Measurements from ENCODE around the gene N4BP2. TPM values are rescaled to one million over a fixed set of nuclear protein-coding genes. Genes with fewer than 3 reads are reported as not detected.
"Not testable (repeated sequence)": the region's sequence is repeated elsewhere in the genome, so short reads cannot be mapped to it uniquely, and the experiment has no call there.

Gene N4BP2
- total RNA-seq, 6 experiments from 2014 or later, result 1.0 to 2.1 (median 1.9) TPM

GRCh38 chr4:40143926-40144508, 87.4 kb downstream of the N4BP2 start:
- TF ChIP-seq, protein P1, sequence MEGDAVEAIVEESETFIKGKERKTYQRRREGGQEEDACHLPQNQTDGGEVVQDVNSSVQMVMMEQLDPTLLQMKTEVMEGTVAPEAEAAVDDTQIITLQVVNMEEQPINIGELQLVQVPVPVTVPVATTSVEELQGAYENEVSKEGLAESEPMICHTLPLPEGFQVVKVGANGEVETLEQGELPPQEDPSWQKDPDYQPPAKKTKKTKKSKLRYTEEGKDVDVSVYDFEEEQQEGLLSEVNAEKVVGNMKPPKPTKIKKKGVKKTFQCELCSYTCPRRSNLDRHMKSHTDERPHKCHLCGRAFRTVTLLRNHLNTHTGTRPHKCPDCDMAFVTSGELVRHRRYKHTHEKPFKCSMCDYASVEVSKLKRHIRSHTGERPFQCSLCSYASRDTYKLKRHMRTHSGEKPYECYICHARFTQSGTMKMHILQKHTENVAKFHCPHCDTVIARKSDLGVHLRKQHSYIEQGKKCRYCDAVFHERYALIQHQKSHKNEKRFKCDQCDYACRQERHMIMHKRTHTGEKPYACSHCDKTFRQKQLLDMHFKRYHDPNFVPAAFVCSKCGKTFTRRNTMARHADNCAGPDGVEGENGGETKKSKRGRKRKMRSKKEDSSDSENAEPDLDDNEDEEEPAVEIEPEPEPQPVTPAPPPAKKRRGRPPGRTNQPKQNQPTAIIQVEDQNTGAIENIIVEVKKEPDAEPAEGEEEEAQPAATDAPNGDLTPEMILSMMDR (IDR thresholded peaks at IDR 0.05), result no peak
- no peaks in the 10 kb centered on the region for H3K9me3 Mint-ChIP-seq
- no peak overlapping the region for H3K4me3 Mint-ChIP-seq
- peaks cover 9% of the 10 kb centered on the region; the same call in 1 of the 2 replicates for H3K36me3 Mint-ChIP-seq (ENCODE audit: low read depth)
- H3K27ac Mint-ChIP-seq, result no peak overlapping the region
- no peak for DNase-seq
- H3K4me1 Mint-ChIP-seq (ENCODE audit: low read depth), result no peaks in the 10 kb centered on the region; the same call in 1 of the 2 replicates
- no peaks in the 10 kb centered on the region for H3K27me3 Mint-ChIP-seq (ENCODE audit: insufficient read depth)

DNA sequence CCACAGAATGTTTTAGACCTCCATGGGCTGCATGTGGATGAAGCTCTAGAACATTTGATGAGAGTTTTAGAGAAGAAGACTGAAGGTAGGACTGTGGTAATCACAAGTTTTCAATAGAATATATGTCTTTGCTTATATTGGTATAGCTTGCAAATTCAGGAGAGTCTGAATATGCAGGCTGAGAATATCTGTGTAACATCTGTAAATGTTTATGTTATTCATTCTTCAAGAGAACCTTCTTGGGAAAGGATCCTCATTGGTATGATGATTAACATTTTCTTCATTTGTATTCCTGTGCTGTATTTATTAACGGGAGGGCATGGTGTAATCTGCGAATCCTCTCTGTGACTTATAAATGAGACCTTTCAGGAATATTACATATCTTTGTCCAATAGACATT, 88.1 kb downstream of the N4BP2 start:
- Mint-ChIP-seq H3K4me1 (ENCODE audit: low read depth) (no peaks in the 10 kb centered on the region; the same call in 1 of the 2 replicates), H3K27me3 (ENCODE audit: insufficient read depth) (no peaks in the 10 kb centered on the region), H3K36me3 (ENCODE audit: low read depth) (peaks cover 9% of the 10 kb centered on the region), H3K27ac (no peak overlapping the region), H3K4me3 (no peak overlapping the region), H3K9me3 (peaks cover under 1% of the 10 kb centered on the region; the same call in 1 of the 2 replicates)
- TF ChIP-seq, protein P1 (IDR thresholded peaks at IDR 0.05), result no peak
- no peak for DNase-seq

GRCh38 chr4:40147490-40147889, 90.8 kb downstream of the N4BP2 start:
- H3K9me3 Mint-ChIP-seq; DNase-seq; H3K36me3 Mint-ChIP-seq (ENCODE audit: low read depth); H3K27ac Mint-ChIP-seq; H3K4me3 Mint-ChIP-seq; H3K27me3 Mint-ChIP-seq (ENCODE audit: insufficient read depth); H3K4me1 Mint-ChIP-seq (ENCODE audit: low read depth): not testable (repeated sequence)

- Mint-ChIP-seq H3K27ac (no peak overlapping the region), H3K4me3 (no peak overlapping the region), H3K27me3 (ENCODE audit: insufficient read depth) (no peaks in the 10 kb centered on the region), H3K36me3 (ENCODE audit: low read depth) (peaks cover 5% of the 10 kb centered on the region), H3K4me1 (ENCODE audit: low read depth) (no peaks in the 10 kb centered on the region), H3K9me3 (peaks cover 7% of the 10 kb centered on the region)
- peak; percentile 66 for DNase-seq
- TF ChIP-seq, protein P1 (IDR thresholded peaks at IDR 0.05), result peak; percentile 97
These were observed 93.3 kb downstream of the N4BP2 start for GRCh38 chr4:40149960-40150385.

- no peak for DNase-seq
These were observed 94.3 kb downstream of the N4BP2 start for GRCh38 chr4:40150932-40151331.

GRCh38 chr4:40152637-40153036, 96.0 kb downstream of the N4BP2 start:
- no peak for DNase-seq
- TF ChIP-seq, protein P1 (IDR thresholded peaks at IDR 0.05), result no peak
- Mint-ChIP-seq H3K27ac (no peak overlapping the region), H3K9me3 (peaks cover 7% of the 10 kb centered on the region), H3K4me1 (ENCODE audit: low read depth) (no peaks in the 10 kb centered on the region), H3K36me3 (ENCODE audit: low read depth) (peaks cover 5% of the 10 kb centered on the region), H3K27me3 (ENCODE audit: insufficient read depth) (no peaks in the 10 kb centered on the region), H3K4me3 (no peak overlapping the region)

More at GRCh38 chr4:40150932-40151331, 94.3 kb downstream of the N4BP2 start:
- H3K27ac Mint-ChIP-seq, result no peak overlapping the region
- H3K4me1 Mint-ChIP-seq (ENCODE audit: low read depth), result no peaks in the 10 kb centered on the region
- TF ChIP-seq, protein P1 (IDR thresholded peaks at IDR 0.05), result no peak
- no peak overlapping the region for H3K4me3 Mint-ChIP-seq
- H3K9me3 Mint-ChIP-seq, result peaks cover 7% of the 10 kb centered on the region
- H3K27me3 Mint-ChIP-seq (ENCODE audit: insufficient read depth), result no peaks in the 10 kb centered on the region
- H3K36me3 Mint-ChIP-seq (ENCODE audit: low read depth), result peaks cover 5% of the 10 kb centered on the region
